Psoas muscle (tissue), 8 donors: ENCODE measurements around the gene ZNF385D. TPM values are rescaled to one million over a fixed set of nuclear protein-coding genes. Genes with fewer than 3 reads are reported as not detected.

Source experiments
- ATAC-seq, 4 donors: fragments of 200-7000 bp; cut with Tn5 transposase; one replicate each; pipeline ENCODE4 v1.9.1; 2020; ENCODE audit warnings: moderate library complexity in 3 of 4, mild to moderate bottlenecking in 2 of 4
- DNase-seq, 2 donors: peaks; one replicate each; pipeline ENCODE4 v3.0.0-alpha.2; 2020
- H3K27ac ChIP-seq: fragments of 200-600 bp; one replicate; pipeline ENCODE4 v1.8.0; 2022
- H3K27me3 ChIP-seq, 3 donors: fragments of 200-600 bp in 1 of 3; one replicate each; pipeline versions ENCODE4 v1.6.1 to v1.8.0; 2013 to 2022; ENCODE audit warnings: low read length in 2 of 3, mild to moderate bottlenecking in 2 of 3, moderate library complexity in 1 of 3; ENCODE audit not compliant: insufficient read depth in 3 of 3
- H3K36me3 ChIP-seq, 2 donors: fragments of 200-600 bp in 1 of 2; one replicate each; pipeline versions ENCODE4 v1.6.1 to v1.8.0; 2013 to 2022; ENCODE audit warnings: low read depth in 1 of 2, mild to moderate bottlenecking in 1 of 2, moderate library complexity in 1 of 2; ENCODE audit not compliant: insufficient read depth in 1 of 2
- H3K4me1 ChIP-seq: fragments of 200-600 bp; one replicate; pipeline ENCODE4 v1.8.0; 2022
- H3K4me3 ChIP-seq: fragments of 200-600 bp; one replicate; pipeline ENCODE4 v1.8.0; 2022; ENCODE audit warnings: mild to moderate bottlenecking
- H3K9me3 ChIP-seq: fragments of 200-600 bp; one replicate; pipeline ENCODE4 v1.8.0; 2022
- CTCF ChIP-seq: fragments of 200-600 bp; IDR thresholded peaks from one replicate; pipeline ENCODE4 v1.8.0; 2022; ENCODE audit warnings: antibody characterized with exemption
- WGBS, 3 donors: extraction: QIAGEN DNeasy Blood & Tissue Kit; methylation state at CpG; one replicate each; pipeline versions ENCODE4 v1.1.6 to v1.1.7; 2013; 5-methylcytosine and 5-hydroxymethylcytosine counted together
- intact Hi-C, 2 donors: fragments of 100-400 bp; cut with DNase I; formaldehyde crosslinking; loops; one replicate each; pipeline versions ENCODE4 v1.11.0 to v1.14.2; 2022
- polyA plus RNA-seq, 3 donors: library from polyadenylated mRNA; stranded (reverse); fragments of 200-250 nt; gene quantifications; one replicate each; pipeline ENCODE4 v1.2.3, GENCODE V29; 2013
- total RNA-seq, 4 donors: library from RNA; stranded (reverse); fragmentation: NEBNext Ultra II Directional in 2 of 4; extraction: Animal tissue kit (Norgen Biotek cat#: 25700) in 2 of 4; gene quantifications; one replicate each; pipeline versions ENCODE4 v1.2.1 to v1.2.4, GENCODE V29; 2021 to 2023
- donor health status: healthy with polysubstance abuse.
- donor health status: DM: no; HTN: no; CAD: no; lungs with moderate emphysema.
- donor health status: Bipolar disorder and iron deficiency.
- donor health status: healthy.
- donor health status: DM: yes; HTN: yes; CAD: no.
- donor health status: DM: no; HTN: no; CAD: no.
- donor health status: DM: no; HTN: no; CAD: no.
- donor health status: DM: yes; HTN: yes; CAD: no.

The ZNF385D gene
- total and polyA plus RNA-seq, 7 donors: 0.55 to 8.7 (median 3.7) TPM

DNA sequence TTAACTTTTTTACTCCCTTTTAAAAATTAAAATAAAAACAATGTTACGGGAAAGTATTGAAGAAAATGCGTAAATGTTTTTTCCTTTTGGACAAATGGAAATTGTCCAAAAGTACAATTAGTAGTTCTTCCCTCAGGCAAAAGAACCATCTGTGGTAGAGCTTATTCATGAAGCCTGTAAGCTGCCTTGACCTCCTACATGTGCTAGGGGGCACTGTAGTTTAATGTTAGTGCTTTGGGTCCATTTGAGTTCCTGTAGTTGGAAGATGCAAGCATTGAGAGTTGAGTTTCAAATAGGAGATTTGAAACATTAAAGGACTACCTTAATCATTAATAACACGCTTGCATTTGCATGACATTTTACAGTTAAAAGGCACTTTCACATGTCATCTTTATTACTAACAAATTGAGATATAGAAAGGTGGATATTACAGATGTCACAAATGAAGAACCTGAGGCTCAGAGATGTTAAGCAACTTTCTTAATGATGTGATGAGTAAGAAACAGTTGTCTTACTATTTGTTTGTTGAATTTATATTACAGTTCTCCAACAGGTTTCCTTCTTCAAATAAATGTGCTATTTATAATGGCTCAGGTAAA lies 1.8 kb upstream of the ZNF385D start:
- no peak overlapping the region for H3K27ac ChIP-seq
- peak; percentile 70 for TF ChIP-seq CTCF

GRCh38 chr3:21751886-21752285 lies 876 bp upstream of the ZNF385D start:
- Histone ChIP-seq H3K27ac (peak overlapping the region; percentile 23), H3K36me3 (no peaks in the 10 kb centered on the region), H3K4me1 (no peaks in the 10 kb centered on the region), H3K4me3 (peak overlapping the region; percentile 58), H3K9me3 (no peaks in the 10 kb centered on the region), H3K27me3 (peaks cover 0 to 17% (median 0%) of the 10 kb centered on the region in 3 donors)
- DNase-seq: no peak
- WGBS, 3 donors: 37 to 54% (median 40%) methylated on average over 6 of the region's 6 CpGs
- TF ChIP-seq CTCF: no peak
- intact Hi-C loops: loop anchor here (2.0 to 5.0 kb wide), 4 partner anchors 85 to 365 kb away; no protein-coding TSS in a partner anchor
- no peak for ATAC-seq

More for the DNA sequence above, 1.8 kb upstream of the ZNF385D start:
- intact Hi-C loops: loop anchor here (2.0 to 5.0 kb wide), 4 partner anchors 84 to 364 kb away; no protein-coding TSS in a partner anchor
- 34 to 49% (median 35%) methylated on average over 3 of the region's 3 CpGs for WGBS, 3 donors
- ATAC-seq: peak; percentile 51 to 76 (median 72)
- no peak for DNase-seq
- H3K27me3 ChIP-seq: peaks cover 0 to 12% (median 0%) of the 10 kb centered on the region in 3 donors
- H3K4me1 ChIP-seq: no peaks in the 10 kb centered on the region
- H3K36me3 ChIP-seq: no peaks in the 10 kb centered on the region
- H3K9me3 ChIP-seq: no peaks in the 10 kb centered on the region
- H3K4me3 ChIP-seq: no peak overlapping the region

DNA sequence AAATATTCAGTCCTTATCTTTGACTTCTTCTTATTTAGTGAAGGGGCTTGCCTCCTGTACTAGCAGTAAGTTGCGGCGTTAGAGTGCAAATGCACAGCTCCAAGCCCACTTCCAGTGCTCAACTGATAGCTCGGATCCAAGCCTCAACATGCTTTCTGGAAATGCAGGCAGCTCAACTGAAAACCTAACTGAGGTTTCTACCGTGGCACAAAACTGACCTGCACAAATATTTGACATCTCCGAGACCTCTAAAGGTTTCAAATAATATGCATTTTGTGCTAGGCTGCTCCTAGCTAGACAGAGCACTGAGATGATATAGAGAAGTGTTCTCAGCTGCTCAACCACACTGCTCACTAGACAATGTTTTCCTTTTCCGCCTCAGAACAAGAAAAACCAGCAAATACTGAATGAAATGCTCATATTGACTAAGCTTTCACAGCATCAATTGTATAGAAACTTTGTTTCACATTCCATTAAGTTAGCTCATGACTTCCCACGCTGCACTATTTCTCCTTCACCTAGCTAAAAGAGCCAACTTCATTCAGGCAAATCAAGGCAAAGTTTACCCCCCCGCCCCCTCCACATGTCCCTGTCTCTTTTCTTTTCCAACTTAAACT lies 822 bp downstream of the ZNF385D start:
- Histone ChIP-seq H3K4me1 (no peaks in the 10 kb centered on the region), H3K9me3 (no peaks in the 10 kb centered on the region), H3K4me3 (peak overlapping the region; percentile 58), H3K36me3 (no peaks in the 10 kb centered on the region), H3K27ac (no peak overlapping the region), H3K27me3 (peaks cover 0 to 17% (median 0%) of the 10 kb centered on the region in 3 donors)
- 21 to 27% (median 22%) methylated on average over 8 of the region's 8 CpGs for WGBS, 3 donors
- no peak for TF ChIP-seq CTCF
- intact Hi-C loops: loop anchor here (5.0 kb wide), 3 partner anchors 87 to 367 kb away; no protein-coding TSS in a partner anchor
- DNase-seq: no peak
- no peak for ATAC-seq

- no peaks in the 10 kb centered on the region for H3K36me3 ChIP-seq
- 75 to 86% (median 81%) methylated on average over 5 of the region's 5 CpGs for WGBS, 3 donors
- ATAC-seq: no peak
- H3K4me1 ChIP-seq: no peaks in the 10 kb centered on the region
- no peak for DNase-seq
- peak overlapping the region; percentile 34 for H3K4me3 ChIP-seq
- H3K27me3 ChIP-seq: peaks cover 0 to 17% (median 0%) of the 10 kb centered on the region in 3 donors
- no peak for TF ChIP-seq CTCF
- no peaks in the 10 kb centered on the region for H3K9me3 ChIP-seq
- H3K27ac ChIP-seq: no peak overlapping the region
- intact Hi-C loops: no loop called here
Measured at GRCh38 chr3:21747966-21748555, 2.9 kb downstream of the ZNF385D start.
